ENCODE data around the gene XG. TPM values are rescaled to one million over a fixed set of nuclear protein-coding genes. Genes with fewer than 3 reads are reported as not detected.
"Not testable (repeated sequence)": the region's sequence is repeated elsewhere in the genome, so short reads cannot be mapped to it uniquely, and the experiment has no call there.

Gene XG
- total RNA-seq, 1 donor from 2014 or later: 0.41 TPM

DNA sequence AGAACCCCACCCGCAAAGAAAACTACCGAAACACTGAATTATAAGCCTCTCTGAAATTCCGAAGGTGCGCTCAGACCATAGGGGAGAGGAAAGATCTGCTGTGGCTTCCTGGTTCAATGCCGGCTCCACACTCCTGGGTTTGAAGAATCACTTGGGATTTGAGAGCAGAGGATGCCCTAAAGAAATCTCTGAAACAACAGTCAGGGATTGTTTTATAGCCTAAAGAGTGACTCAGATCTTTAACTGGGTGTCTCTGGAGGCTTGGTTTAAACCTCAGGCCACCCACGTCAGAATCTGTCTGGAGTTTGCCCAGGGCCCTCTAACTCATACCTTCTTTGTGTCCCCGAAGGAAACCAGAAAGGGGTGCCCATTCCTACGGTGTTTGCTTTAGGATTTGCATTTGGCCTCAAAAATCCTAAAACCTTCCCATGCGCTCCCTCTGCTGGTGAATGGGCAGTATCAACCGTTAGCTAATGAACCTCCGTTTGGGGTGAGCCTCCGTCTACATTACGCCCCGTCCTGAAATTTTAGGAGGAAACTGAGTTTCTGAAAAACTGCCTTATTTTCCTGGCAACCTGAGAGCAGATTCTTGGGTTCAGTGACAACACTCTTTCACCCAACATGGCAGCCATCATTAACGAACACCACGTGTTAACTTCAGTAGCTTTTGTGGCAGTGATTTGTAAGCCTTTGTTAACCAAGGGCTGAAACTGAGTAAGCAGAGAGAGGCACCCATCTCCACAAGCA, 60.5 kb downstream of the XG start:
- H3K9me3 ChIP-seq; DNase-seq; intact Hi-C loops (cut with DNase I); H3K4me3 ChIP-seq; H3K27me3 ChIP-seq (ENCODE audit: low read depth); H3K27ac ChIP-seq; H3K4me1 ChIP-seq; H3K36me3 ChIP-seq: not testable (repeated sequence)
- TF ChIP-seq, protein P1, sequence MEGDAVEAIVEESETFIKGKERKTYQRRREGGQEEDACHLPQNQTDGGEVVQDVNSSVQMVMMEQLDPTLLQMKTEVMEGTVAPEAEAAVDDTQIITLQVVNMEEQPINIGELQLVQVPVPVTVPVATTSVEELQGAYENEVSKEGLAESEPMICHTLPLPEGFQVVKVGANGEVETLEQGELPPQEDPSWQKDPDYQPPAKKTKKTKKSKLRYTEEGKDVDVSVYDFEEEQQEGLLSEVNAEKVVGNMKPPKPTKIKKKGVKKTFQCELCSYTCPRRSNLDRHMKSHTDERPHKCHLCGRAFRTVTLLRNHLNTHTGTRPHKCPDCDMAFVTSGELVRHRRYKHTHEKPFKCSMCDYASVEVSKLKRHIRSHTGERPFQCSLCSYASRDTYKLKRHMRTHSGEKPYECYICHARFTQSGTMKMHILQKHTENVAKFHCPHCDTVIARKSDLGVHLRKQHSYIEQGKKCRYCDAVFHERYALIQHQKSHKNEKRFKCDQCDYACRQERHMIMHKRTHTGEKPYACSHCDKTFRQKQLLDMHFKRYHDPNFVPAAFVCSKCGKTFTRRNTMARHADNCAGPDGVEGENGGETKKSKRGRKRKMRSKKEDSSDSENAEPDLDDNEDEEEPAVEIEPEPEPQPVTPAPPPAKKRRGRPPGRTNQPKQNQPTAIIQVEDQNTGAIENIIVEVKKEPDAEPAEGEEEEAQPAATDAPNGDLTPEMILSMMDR (IDR thresholded peaks at IDR 0.05): peak; percentile 47
- peak; percentile 48 to 90 for ATAC-seq

DNA sequence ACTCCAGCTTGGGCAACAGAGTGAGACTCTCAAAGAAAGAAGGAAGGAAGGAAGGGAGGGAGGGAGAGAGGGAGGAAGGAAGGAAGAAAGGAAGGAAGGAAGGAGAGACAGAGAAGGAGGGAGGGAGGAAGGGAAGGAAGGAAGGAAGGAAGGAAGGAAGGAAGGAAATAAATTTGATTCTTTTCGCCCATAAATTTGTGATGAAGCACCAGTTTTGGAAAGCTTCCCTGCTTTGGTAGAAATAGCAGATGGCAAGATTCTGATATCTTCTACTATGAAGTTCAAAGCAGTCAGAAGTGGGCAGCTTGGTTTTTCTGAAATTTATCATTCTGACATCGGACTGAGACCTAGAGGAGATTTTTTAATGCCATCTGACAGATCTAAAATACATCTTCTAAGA, 65.2 kb downstream of the XG start:
- intact Hi-C loops (cut with DNase I): no loop called here
- ATAC-seq (no peak), DNase-seq (no peak)
- no peaks in the 10 kb centered on the region for H3K27me3 ChIP-seq (ENCODE audit: low read depth)
- H3K4me1 ChIP-seq: no peaks in the 10 kb centered on the region
- TF ChIP-seq, protein P1 (IDR thresholded peaks at IDR 0.05): no peak
- no peak overlapping the region for H3K4me3 ChIP-seq
- H3K27ac ChIP-seq: no peak overlapping the region
- H3K36me3 ChIP-seq: no peaks in the 10 kb centered on the region
- H3K9me3 ChIP-seq: no peaks in the 10 kb centered on the region

DNA sequence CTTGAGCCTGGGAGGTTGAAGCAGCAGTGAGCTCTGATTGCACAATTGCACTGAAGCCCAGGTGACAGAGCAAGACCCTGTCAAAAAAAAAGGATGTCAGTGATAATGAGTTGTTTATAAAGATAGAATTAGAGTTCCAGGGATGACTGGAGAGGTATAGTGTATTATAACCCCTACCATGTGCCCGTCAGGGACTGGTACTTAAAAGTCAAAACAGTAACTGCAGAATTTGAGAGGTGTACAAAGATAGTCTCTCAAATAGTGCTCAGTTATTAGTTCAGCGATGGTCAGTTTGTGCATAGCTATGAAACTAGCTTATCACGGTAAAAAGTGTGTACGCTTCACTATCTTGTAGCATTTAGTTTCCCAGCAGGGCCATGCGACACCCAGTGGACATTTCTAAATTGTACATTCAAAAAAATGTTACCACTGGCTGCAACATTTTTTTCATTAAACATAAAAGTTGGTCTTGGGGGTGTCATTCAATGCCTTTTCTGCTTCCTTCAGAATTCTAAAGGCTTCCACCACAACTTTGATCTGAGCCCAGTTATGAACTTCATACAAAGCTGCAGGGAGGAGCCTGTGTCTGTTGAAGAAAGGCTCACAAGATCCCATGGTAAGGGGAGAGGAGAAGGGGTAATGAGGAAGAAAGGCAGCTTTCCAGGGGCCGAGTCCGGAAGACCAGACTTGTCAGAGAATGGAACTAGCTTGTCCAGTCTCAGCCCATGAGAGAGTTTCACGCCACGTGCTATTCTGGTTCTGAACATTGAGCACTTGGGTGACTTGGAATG, 67.7 kb downstream of the XG start:
- H3K9me3 ChIP-seq: no peaks in the 10 kb centered on the region
- ATAC-seq (no peak), DNase-seq (no peak)
- no peaks in the 10 kb centered on the region for H3K4me1 ChIP-seq
- no peaks in the 10 kb centered on the region for H3K36me3 ChIP-seq
- no peak overlapping the region for H3K4me3 ChIP-seq
- no peaks in the 10 kb centered on the region for H3K27me3 ChIP-seq (ENCODE audit: low read depth)
- TF ChIP-seq, protein P1 (IDR thresholded peaks at IDR 0.05): peak; percentile 34
- no peak overlapping the region for H3K27ac ChIP-seq
- intact Hi-C loops (cut with DNase I): no loop called here

GRCh38 chrX:2820136-2820771, 68.4 kb downstream of the XG start:
- Histone ChIP-seq H3K9me3 (no peaks in the 10 kb centered on the region), H3K36me3 (no peaks in the 10 kb centered on the region), H3K4me3 (no peak overlapping the region), H3K27ac (no peak overlapping the region), H3K4me1 (no peaks in the 10 kb centered on the region), H3K27me3 (ENCODE audit: low read depth) (no peaks in the 10 kb centered on the region)
- ATAC-seq (no peak), DNase-seq (no peak)
- TF ChIP-seq, protein P1 (IDR thresholded peaks at IDR 0.05): no peak
- intact Hi-C loops (cut with DNase I): no loop called here

DNA sequence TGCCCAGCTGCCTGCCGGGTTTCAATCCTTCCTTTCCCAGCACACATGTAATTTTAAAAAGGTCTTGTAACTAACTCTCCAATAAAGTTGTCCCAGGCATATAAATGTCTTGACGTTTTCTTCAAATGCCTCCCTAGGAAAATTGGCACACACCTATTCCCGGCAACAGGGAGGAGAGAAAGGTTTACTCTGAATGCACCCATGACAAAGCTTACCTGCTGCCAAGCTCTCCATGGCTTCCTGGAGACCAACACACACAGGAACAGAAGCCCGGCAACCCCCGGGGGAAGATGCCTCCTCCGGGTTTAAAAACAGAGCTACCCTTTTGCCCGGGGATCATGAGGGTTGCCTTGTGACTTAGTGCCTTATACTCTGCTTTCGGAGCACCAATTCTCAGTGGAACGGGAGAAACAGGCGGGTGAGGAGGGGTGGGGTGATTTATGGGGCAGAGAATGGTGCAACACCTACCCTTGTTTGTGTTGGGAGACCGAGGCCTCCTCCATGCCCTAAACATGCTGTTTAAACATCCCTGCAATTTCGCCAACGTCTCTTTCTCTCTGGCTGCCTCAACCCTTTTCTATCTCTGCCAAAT, 72.1 kb downstream of the XG start:
- intact Hi-C loops (cut with DNase I): no loop called here
- ATAC-seq (no peak), DNase-seq (no peak)
- H3K36me3 ChIP-seq: no peaks in the 10 kb centered on the region
- no peaks in the 10 kb centered on the region for H3K9me3 ChIP-seq
- H3K4me3 ChIP-seq: no peak overlapping the region
- H3K27me3 ChIP-seq (ENCODE audit: low read depth): no peaks in the 10 kb centered on the region
- H3K4me1 ChIP-seq: no peaks in the 10 kb centered on the region
- TF ChIP-seq, protein P1 (IDR thresholded peaks at IDR 0.05): no peak
- H3K27ac ChIP-seq: no peak overlapping the region

Measured in lower lobe of right lung (tissue), 2 donors.